Psoas muscle (tissue), 8 donors: Measurements from ENCODE around the gene EEF1AKMT4. TPM values are rescaled to one million over a fixed set of nuclear protein-coding genes. Genes with fewer than 3 reads are reported as not detected.
A peak's percentile ranks its signal among the peaks of the same experiment; 100 is the strongest.

Experiments used
- ATAC-seq, 4 donors: fragments of 200-7000 bp; cut with Tn5 transposase; one replicate each; pipeline ENCODE4 v1.9.1; 2020; ENCODE audit warnings: moderate library complexity in 3 of 4, mild to moderate bottlenecking in 2 of 4
- DNase-seq, 2 donors: peaks; one replicate each; pipeline ENCODE4 v3.0.0-alpha.2; 2020
- H3K27ac ChIP-seq: fragments of 200-600 bp; one replicate; pipeline ENCODE4 v1.8.0; 2022
- H3K27me3 ChIP-seq, 3 donors: fragments of 200-600 bp in 1 of 3; one replicate each; pipeline versions ENCODE4 v1.6.1 to v1.8.0; 2013 to 2022; ENCODE audit warnings: low read length in 2 of 3, mild to moderate bottlenecking in 2 of 3, moderate library complexity in 1 of 3; ENCODE audit not compliant: insufficient read depth in 3 of 3
- H3K36me3 ChIP-seq, 2 donors: fragments of 200-600 bp in 1 of 2; one replicate each; pipeline versions ENCODE4 v1.6.1 to v1.8.0; 2013 to 2022; ENCODE audit warnings: low read depth in 1 of 2, mild to moderate bottlenecking in 1 of 2, moderate library complexity in 1 of 2; ENCODE audit not compliant: insufficient read depth in 1 of 2
- H3K4me1 ChIP-seq: fragments of 200-600 bp; one replicate; pipeline ENCODE4 v1.8.0; 2022
- H3K4me3 ChIP-seq: fragments of 200-600 bp; one replicate; pipeline ENCODE4 v1.8.0; 2022; ENCODE audit warnings: mild to moderate bottlenecking
- H3K9me3 ChIP-seq: fragments of 200-600 bp; one replicate; pipeline ENCODE4 v1.8.0; 2022
- WGBS, 3 donors: extraction: QIAGEN DNeasy Blood & Tissue Kit; methylation state at CpG; one replicate each; pipeline versions ENCODE4 v1.1.6 to v1.1.7; 2013; 5-methylcytosine and 5-hydroxymethylcytosine counted together
- intact Hi-C, 2 donors: fragments of 100-400 bp; cut with DNase I; formaldehyde crosslinking; loops; one replicate each; pipeline versions ENCODE4 v1.11.0 to v1.14.2; 2022
- polyA plus RNA-seq, 3 donors: library from polyadenylated mRNA; stranded (reverse); fragments of 200-250 nt; gene quantifications; one replicate each; pipeline ENCODE4 v1.2.3, GENCODE V29; 2013
- total RNA-seq, 4 donors: library from RNA; stranded (reverse); fragmentation: NEBNext Ultra II Directional in 2 of 4; extraction: Animal tissue kit (Norgen Biotek cat#: 25700) in 2 of 4; gene quantifications; one replicate each; pipeline versions ENCODE4 v1.2.1 to v1.2.4, GENCODE V29; 2021 to 2023
- TF ChIP-seq, protein P1 (sequence below): fragments of 200-600 bp; IDR thresholded peaks from one replicate; pipeline ENCODE4 v1.8.0; 2022; ENCODE audit warnings: antibody characterized with exemption
- donor health status: healthy with polysubstance abuse.
- donor health status: DM: no; HTN: no; CAD: no; lungs with moderate emphysema.
- donor health status: Bipolar disorder and iron deficiency.
- donor health status: healthy.
- donor health status: DM: yes; HTN: yes; CAD: no.
- donor health status: DM: no; HTN: no; CAD: no.
- donor health status: DM: no; HTN: no; CAD: no.
- donor health status: DM: yes; HTN: yes; CAD: no.

The EEF1AKMT4 gene
- total and polyA plus RNA-seq, 7 donors: 1.8 to 25.5 (median 8.2) TPM

DNA sequence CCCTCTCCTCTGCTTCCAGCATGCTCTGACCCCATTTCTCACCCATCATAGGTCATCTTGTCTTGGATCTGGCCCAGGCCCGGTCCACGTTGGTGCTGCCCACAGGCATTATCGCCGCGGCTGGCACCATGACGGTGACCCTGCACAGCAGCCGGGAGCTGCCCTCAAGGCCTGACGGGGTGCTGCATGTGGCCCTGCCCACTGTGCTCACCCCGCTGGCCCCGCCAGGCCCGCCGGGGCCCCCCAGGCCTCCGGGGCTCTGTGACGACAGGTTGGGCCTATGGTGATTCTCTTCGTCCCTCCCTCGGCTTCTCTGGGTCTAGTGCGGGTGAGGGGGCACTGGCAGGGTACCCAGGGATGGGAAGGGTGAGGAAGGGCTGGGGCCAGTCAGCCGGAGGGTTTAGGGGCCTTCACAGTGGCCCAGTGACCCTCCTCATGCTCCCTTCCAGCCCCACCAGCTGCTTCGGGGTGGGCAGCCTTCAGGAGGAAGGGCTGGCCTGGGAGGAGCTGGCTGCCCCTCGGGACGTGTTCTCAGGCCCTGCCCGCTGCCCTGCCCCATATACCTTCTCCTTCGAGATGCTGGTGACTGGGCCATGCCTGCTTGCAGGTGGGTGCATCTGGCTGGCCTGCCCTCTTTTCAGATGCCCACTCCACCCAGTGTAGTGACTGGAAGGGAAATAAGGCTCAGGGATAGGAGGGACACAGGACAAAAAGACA, 16.2 kb upstream of the EEF1AKMT4 start:
- H3K9me3 ChIP-seq: no peaks in the 10 kb centered on the region
- WGBS, 3 donors: 78 to 82% (median 79%) methylated on average over 17 to 23 of the region's 23 CpGs
- intact Hi-C loops: no loop called here
- no peaks in the 10 kb centered on the region for H3K4me1 ChIP-seq
- H3K36me3 ChIP-seq: no peaks in the 10 kb centered on the region
- no peak for ATAC-seq
- no peak overlapping the region for H3K27ac ChIP-seq
- DNase-seq: no peak
- no peak overlapping the region for H3K4me3 ChIP-seq
- H3K27me3 ChIP-seq: peaks cover 0 to 48% (median 21%) of the 10 kb centered on the region in 3 donors
- TF ChIP-seq, protein P1, sequence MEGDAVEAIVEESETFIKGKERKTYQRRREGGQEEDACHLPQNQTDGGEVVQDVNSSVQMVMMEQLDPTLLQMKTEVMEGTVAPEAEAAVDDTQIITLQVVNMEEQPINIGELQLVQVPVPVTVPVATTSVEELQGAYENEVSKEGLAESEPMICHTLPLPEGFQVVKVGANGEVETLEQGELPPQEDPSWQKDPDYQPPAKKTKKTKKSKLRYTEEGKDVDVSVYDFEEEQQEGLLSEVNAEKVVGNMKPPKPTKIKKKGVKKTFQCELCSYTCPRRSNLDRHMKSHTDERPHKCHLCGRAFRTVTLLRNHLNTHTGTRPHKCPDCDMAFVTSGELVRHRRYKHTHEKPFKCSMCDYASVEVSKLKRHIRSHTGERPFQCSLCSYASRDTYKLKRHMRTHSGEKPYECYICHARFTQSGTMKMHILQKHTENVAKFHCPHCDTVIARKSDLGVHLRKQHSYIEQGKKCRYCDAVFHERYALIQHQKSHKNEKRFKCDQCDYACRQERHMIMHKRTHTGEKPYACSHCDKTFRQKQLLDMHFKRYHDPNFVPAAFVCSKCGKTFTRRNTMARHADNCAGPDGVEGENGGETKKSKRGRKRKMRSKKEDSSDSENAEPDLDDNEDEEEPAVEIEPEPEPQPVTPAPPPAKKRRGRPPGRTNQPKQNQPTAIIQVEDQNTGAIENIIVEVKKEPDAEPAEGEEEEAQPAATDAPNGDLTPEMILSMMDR: no peak

DNA sequence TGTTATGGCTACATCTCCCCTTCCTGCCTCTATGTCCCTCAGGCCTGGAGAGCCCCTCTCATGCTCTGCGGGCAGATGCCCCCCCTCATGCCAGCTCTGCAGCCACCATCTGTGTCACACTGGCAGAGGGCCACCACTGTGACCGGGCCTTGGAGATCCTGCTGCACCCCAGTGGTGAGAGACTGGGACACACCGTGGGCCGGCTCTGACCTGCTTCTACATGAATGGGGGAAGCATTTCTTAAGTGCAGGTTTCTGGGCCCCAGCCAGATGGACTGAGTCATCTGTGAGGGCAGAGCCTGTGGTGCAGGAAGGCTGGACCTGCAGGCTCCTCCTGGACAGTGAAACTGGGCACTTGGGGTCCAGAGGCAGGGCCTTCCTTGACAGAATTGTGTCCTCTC, 15.2 kb upstream of the EEF1AKMT4 start:
- Histone ChIP-seq H3K4me1 (no peaks in the 10 kb centered on the region), H3K27ac (no peak overlapping the region), H3K4me3 (no peak overlapping the region), H3K36me3 (no peaks in the 10 kb centered on the region), H3K27me3 (peaks cover 0 to 40% (median 18%) of the 10 kb centered on the region in 3 donors), H3K9me3 (no peaks in the 10 kb centered on the region)
- ATAC-seq (peak; percentile 37 to 72 (median 66)), DNase-seq (peak; percentile 69 to 79)
- intact Hi-C loops: no loop called here
- TF ChIP-seq, protein P1: no peak
- WGBS, 3 donors: 11 to 23% (median 12%) methylated on average over 4 of the region's 4 CpGs

DNA sequence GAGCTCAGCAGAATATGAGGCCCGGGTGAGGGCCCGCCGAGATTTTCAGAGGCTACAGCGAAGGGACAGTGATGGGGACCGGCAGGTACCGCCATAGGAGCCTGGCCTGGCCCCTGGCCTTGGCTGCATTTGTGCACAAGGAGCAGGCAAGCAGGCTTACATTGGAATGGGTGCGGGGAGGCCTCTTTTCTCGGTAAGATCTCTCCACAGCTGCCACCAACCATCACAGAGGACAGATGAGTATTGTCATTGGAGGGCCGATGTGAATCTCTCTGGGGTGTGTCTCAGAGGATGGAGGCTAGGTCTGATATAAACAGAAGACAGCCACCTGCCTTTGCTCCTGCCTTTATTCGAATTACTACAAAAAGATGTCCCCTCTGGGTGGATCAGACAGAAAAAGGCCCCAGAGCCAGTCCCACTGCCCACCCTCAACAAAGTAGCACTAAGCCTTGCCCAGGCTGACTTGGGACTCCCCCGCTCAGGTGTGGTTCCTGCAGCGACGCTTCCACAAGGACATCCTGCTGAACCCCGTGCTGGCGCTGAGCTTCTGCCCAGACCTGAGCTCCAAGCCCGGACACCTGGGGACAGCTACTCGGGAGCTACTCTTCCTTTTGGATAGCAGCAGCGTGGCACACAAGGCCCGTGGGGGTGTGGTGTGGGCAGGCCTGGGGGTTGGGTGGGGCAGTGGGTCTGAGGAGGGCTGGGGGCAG, 14.6 kb upstream of the EEF1AKMT4 start:
- no peak for ATAC-seq
- Histone ChIP-seq H3K36me3 (no peaks in the 10 kb centered on the region), H3K9me3 (no peaks in the 10 kb centered on the region), H3K27ac (no peak overlapping the region), H3K4me3 (no peak overlapping the region), H3K27me3 (peaks cover 0 to 34% (median 18%) of the 10 kb centered on the region in 3 donors), H3K4me1 (no peaks in the 10 kb centered on the region)
- DNase-seq: no peak
- 72 to 81% (median 80%) methylated on average over 19 of the region's 19 CpGs for whole genome bisulfite sequencing, 3 donors
- intact Hi-C loops: no loop called here
- TF ChIP-seq, protein P1: no peak

DNA sequence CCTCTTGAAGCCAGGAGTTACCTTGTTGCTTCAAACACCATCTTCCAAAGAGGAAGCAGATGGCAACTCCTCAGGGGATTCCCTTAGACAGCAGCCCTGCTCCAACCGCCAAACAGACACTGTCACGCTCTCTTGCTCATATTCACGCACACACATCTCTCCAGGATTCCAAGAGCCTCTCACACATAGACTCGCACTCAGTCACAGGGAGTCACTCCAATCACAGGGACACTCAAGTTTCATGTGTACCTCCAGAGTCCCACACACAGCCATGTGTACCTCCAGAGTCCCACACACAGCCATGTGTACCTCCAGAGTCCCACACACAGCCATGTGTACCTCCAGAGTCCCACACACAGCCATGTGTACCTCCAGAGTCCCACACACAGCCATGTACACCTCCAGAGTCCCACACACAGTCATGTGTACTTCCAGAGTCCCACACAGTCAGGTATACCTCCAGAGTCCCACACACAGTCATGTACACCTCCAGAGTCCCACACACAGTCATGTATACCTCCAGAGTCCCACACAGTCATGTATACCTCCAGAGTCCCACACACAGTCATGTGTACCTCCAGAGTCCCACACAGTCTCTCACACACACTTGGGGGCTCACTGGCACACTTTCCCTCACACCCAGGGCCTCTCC, 14.0 kb upstream of the EEF1AKMT4 start:
- intact Hi-C loops: no loop called here
- Histone ChIP-seq H3K9me3 (no peaks in the 10 kb centered on the region), H3K36me3 (no peaks in the 10 kb centered on the region), H3K4me3 (no peak overlapping the region), H3K27ac (no peak overlapping the region), H3K27me3 (peaks cover 0 to 27% (median 16%) of the 10 kb centered on the region in 3 donors), H3K4me1 (no peaks in the 10 kb centered on the region)
- DNase-seq (no peak), ATAC-seq (no peak)
- TF ChIP-seq, protein P1: no peak
- 65 to 77% (median 68%) methylated on average over 4 of the region's 4 CpGs for WGBS, 3 donors
